GM12892 (cell line): ENCODE results near the gene FRMD5.

Experiments
- POLR2A ChIP-seq: IDR thresholded peaks from 2 replicates; pipeline ENCODE4 v1.6.1; 2011; ENCODE audit warnings: low read depth, low read length, control low read depth
- POLR2AphosphoS5 ChIP-seq: IDR thresholded peaks from 2 replicates; pipeline ENCODE4 v1.6.1; 2011; ENCODE audit warnings: low read depth, low read length, control low read depth
- TAF1 ChIP-seq: IDR thresholded peaks from 2 replicates; pipeline ENCODE4 v1.6.1; 2011; ENCODE audit warnings: low read depth, mild to moderate bottlenecking, control low read depth, low read length, borderline replicate concordance

GRCh38 chr15:44153352-44153751, 41.7 kb downstream of the FRMD5 start:
- TF ChIP-seq POLR2AphosphoS5: no peak
- no peak for TF ChIP-seq POLR2A
- TF ChIP-seq TAF1: no peak
